ENCODE data around the gene CXorf49. TPM values are rescaled to one million over a fixed set of nuclear protein-coding genes. Genes with fewer than 3 reads are reported as not detected.
"Not testable (repeated sequence)": the region's sequence is repeated elsewhere in the genome, so short reads cannot be mapped to it uniquely, and the experiment has no call there.

CXorf49 gene
- polyA plus RNA-seq, 1 donor from 2014 or later, result not detected

DNA sequence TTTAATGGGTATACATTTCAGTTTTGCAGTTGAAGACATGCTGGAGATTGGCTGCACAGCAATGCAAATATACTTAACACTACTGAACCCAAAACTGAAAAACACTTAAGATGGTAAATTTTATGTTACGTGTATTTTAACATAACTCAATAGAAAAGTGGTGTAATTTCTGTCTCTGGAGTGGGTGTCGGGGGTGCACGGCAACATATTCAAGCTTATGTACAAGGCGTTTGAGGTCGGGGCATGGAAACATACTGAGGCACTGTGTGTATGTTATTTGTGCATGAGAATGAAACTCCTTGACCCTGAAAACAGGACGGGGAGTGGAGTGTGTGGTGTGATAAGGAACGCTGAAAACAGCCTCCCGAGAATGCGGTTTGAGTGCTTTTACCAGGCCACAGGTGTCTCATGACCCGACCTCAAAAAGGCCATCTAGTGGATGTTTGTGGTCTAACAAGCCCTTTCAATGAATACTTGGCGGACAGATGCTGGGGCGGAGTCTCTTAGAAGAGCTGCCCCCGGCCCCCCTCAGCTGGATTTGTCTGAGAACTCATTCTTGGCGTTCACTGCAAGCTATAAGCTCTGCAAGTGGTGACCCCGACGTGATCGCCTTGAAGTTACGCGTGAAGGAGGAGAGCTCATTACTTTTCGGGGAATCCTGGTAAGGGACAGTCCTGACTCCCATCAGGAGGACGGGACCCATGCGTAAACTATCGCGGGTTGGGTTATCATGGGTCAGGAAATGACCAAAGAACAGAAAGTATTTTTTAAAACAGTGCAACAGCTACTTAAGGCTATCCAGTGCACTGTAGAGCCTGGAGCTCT lies 21.2 kb downstream of the CXorf49 start:
- H3F3A ChIP-seq (ENCODE audit: insufficient read depth, low read length, poor library complexity, severe bottlenecking); H3K4me2 ChIP-seq (ENCODE audit: low read length); H3K9ac ChIP-seq (ENCODE audit: low read length); H3K79me2 ChIP-seq (replicated peaks; ENCODE audit: insufficient read depth, low read length); H2AFZ ChIP-seq (ENCODE audit: low read depth, low read length); H3K27me3 ChIP-seq (ENCODE audit: insufficient read depth, low read depth, low read length); H3K36me3 ChIP-seq (ENCODE audit: insufficient read depth, low read length); H3K4me3 ChIP-seq (ENCODE audit: low read length); H3K27ac ChIP-seq (ENCODE audit: low read length); H3K9me3 ChIP-seq (ENCODE audit: low read length); H3K9me2 ChIP-seq (ENCODE audit: insufficient read depth, low read length); H4K20me1 ChIP-seq (ENCODE audit: insufficient read depth): not testable (repeated sequence)

- no peaks in the 10 kb centered on the region for H3K9me3 ChIP-seq (ENCODE audit: low read length)
- no peak overlapping the region for H3K27ac ChIP-seq (ENCODE audit: low read length)
- H4K20me1 ChIP-seq (ENCODE audit: insufficient read depth), result no peaks in the 10 kb centered on the region
- H3K9ac ChIP-seq (ENCODE audit: low read length), result no peak overlapping the region
- H3K9me2 ChIP-seq (ENCODE audit: insufficient read depth, low read length), result no peaks in the 10 kb centered on the region
- H3K4me2 ChIP-seq (ENCODE audit: low read length), result no peak overlapping the region
- no peaks in the 10 kb centered on the region for H3K27me3 ChIP-seq (ENCODE audit: insufficient read depth, low read depth, low read length)
- no peaks in the 10 kb centered on the region for H3K79me2 ChIP-seq (replicated peaks; ENCODE audit: insufficient read depth, low read length)
- TF ChIP-seq EZH2 (IDR thresholded peaks at IDR 0.05; ENCODE audit: borderline replicate concordance, insufficient read depth, low read length, poor library complexity, severe bottlenecking), result no peak
- TF ChIP-seq SMC3 (conservative IDR thresholded peaks at IDR 0.05; ENCODE audit: poor library complexity), result no peak
- no peak for TF ChIP-seq EP300 (conservative IDR thresholded peaks at IDR 0.05; ENCODE audit: poor library complexity, severe bottlenecking)
- no peak for TF ChIP-seq REST (IDR thresholded peaks at IDR 0.05; ENCODE audit: borderline replicate concordance)
- TF ChIP-seq POLR2AphosphoS5 (IDR thresholded peaks at IDR 0.05), result no peak
- no peak for TF ChIP-seq MXI1 (conservative IDR thresholded peaks at IDR 0.05; ENCODE audit: poor library complexity, severe bottlenecking)
- no peak for TF ChIP-seq TAF1 (IDR thresholded peaks at IDR 0.05; ENCODE audit: low read depth)
- TF ChIP-seq, protein P1, sequence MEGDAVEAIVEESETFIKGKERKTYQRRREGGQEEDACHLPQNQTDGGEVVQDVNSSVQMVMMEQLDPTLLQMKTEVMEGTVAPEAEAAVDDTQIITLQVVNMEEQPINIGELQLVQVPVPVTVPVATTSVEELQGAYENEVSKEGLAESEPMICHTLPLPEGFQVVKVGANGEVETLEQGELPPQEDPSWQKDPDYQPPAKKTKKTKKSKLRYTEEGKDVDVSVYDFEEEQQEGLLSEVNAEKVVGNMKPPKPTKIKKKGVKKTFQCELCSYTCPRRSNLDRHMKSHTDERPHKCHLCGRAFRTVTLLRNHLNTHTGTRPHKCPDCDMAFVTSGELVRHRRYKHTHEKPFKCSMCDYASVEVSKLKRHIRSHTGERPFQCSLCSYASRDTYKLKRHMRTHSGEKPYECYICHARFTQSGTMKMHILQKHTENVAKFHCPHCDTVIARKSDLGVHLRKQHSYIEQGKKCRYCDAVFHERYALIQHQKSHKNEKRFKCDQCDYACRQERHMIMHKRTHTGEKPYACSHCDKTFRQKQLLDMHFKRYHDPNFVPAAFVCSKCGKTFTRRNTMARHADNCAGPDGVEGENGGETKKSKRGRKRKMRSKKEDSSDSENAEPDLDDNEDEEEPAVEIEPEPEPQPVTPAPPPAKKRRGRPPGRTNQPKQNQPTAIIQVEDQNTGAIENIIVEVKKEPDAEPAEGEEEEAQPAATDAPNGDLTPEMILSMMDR (IDR thresholded peaks at IDR 0.05; ENCODE audit: poor library complexity, severe bottlenecking), result no peak
- no peak overlapping the region for H3K4me3 ChIP-seq (ENCODE audit: low read length)
- no peak overlapping the region for H2AFZ ChIP-seq (ENCODE audit: low read depth, low read length)
- no peaks in the 10 kb centered on the region for H3F3A ChIP-seq (ENCODE audit: insufficient read depth, low read length, poor library complexity, severe bottlenecking)
- no peaks in the 10 kb centered on the region for H3K36me3 ChIP-seq (ENCODE audit: insufficient read depth, low read length)
Observed at GRCh38 chrX:71679575-71680207, 38.4 kb downstream of the CXorf49 start.

- H3K9me3 ChIP-seq (ENCODE audit: low read length); H3K36me3 ChIP-seq (ENCODE audit: insufficient read depth, low read length); H3F3A ChIP-seq (ENCODE audit: insufficient read depth, low read length, poor library complexity, severe bottlenecking); H3K4me2 ChIP-seq (ENCODE audit: low read length); H4K20me1 ChIP-seq (ENCODE audit: insufficient read depth); H3K27me3 ChIP-seq (ENCODE audit: insufficient read depth, low read depth, low read length); H3K27ac ChIP-seq (ENCODE audit: low read length); H2AFZ ChIP-seq (ENCODE audit: low read depth, low read length); H3K79me2 ChIP-seq (replicated peaks; ENCODE audit: insufficient read depth, low read length); H3K9me2 ChIP-seq (ENCODE audit: insufficient read depth, low read length); H3K4me3 ChIP-seq (ENCODE audit: low read length); H3K9ac ChIP-seq (ENCODE audit: low read length): not testable (repeated sequence)
Observed at GRCh38 chrX:71677195-71677594, 40.9 kb downstream of the CXorf49 start.

DNA sequence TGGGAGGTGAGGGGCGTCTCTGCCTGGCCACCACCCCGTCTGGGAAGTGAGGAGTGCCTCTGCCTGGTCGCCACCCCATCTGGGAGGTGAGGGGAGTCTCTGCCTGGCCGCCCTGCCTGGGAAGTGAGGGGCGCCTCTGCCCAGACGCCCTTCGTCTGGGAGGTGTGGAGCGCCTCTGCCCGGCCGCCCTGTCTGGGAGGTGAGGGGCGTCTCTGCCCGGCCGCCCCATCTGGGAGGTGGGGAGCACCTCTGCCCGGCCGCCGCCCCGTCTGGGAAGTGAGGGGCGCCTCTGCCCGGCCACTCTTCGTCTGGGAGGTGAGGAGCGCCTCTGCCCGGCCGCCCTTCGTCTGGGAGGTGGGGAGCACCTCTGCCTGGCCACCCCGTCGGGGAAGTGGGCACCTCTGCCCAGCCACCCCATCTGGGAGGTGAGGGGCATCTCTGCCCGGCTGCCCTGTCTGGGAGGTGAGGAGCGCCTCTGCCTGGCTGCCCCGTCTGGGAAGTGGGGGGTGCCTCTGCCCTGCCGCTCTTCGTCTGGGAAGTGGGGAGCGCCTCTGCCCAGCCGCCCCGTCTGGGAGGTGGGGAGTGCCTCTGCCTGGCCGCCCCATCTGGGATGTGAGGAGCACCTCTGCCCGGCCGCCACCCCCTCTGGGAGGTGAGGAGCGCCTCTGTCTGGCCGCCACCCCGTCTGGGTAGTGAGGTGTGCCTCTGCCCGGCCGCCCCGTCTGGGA lies 41.9 kb downstream of the CXorf49 start:
- not testable (repeated sequence) for H3K27me3 ChIP-seq (ENCODE audit: insufficient read depth, low read depth, low read length); H3F3A ChIP-seq (ENCODE audit: insufficient read depth, low read length, poor library complexity, severe bottlenecking); H3K9me3 ChIP-seq (ENCODE audit: low read length); H3K4me2 ChIP-seq (ENCODE audit: low read length); H3K4me3 ChIP-seq (ENCODE audit: low read length); H3K9ac ChIP-seq (ENCODE audit: low read length); H3K27ac ChIP-seq (ENCODE audit: low read length); H3K79me2 ChIP-seq (replicated peaks; ENCODE audit: insufficient read depth, low read length); H3K9me2 ChIP-seq (ENCODE audit: insufficient read depth, low read length); H3K36me3 ChIP-seq (ENCODE audit: insufficient read depth, low read length); H2AFZ ChIP-seq (ENCODE audit: low read depth, low read length); H4K20me1 ChIP-seq (ENCODE audit: insufficient read depth)

Data from neural cell (in vitro differentiated cells).